ENCODE measurements around the gene TBC1D25. TPM values are rescaled to one million over a fixed set of nuclear protein-coding genes. Genes with fewer than 3 reads are reported as not detected.
"Not testable (repeated sequence)": the region's sequence is repeated elsewhere in the genome, so short reads cannot be mapped to it uniquely, and the experiment has no call there.

Gene TBC1D25
- total RNA-seq, 2 experiments from 2014 or later: 7.6 to 11.2 TPM

DNA sequence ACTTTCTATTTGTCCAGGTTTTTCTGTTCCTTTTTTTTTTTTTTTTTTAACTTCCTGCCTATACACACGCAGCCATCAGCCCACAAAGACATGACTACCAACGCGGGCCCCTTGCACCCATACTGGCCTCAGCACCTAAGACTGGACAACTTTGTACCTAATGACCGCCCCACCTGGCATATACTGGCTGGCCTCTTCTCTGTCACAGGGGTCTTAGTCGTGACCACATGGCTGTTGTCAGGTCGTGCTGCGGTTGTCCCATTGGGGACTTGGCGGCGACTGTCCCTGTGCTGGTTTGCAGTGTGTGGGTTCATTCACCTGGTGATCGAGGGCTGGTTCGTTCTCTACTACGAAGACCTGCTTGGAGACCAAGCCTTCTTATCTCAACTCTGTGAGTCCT lies 15.8 kb upstream of the TBC1D25 start:
- H3K9me2 ChIP-seq (ENCODE audit: insufficient read depth, low read length): no peaks in the 10 kb centered on the region
- H3K4me1 ChIP-seq (ENCODE audit: insufficient read depth, low read length, poor library complexity, severe bottlenecking): peaks cover 38% of the 10 kb centered on the region
- ChIA-PET POLR2A (no interaction called here), CTCF (ENCODE audit: unreplicated experiment) (no interaction called here)
- no peak overlapping the region for H2AFZ ChIP-seq (ENCODE audit: low read length)
- intact Hi-C loops (cut with micrococcal nuclease; ENCODE audit: unreplicated experiment): loop anchor here (5.0 kb wide), 2 partner anchors 46 to 49 kb away; partner anchors contain the start of genes FTSJ1 and RBM3
- BruUV-seq (replicated peaks): TSS peak; percentile 51
- peak overlapping the region; percentile 95 for H3K4me3 ChIP-seq (ENCODE audit: low read depth, low read length, poor library complexity, severe bottlenecking)
- H3K79me2 ChIP-seq (ENCODE audit: insufficient read depth, low read depth, low read length): peaks cover 31% of the 10 kb centered on the region
- H3K36me3 ChIP-seq (ENCODE audit: insufficient read depth, low read length): peaks cover 50% of the 10 kb centered on the region
- DNase-seq (ENCODE audit: low spot score): no peak
- peak overlapping the region; percentile 87; the same call in 1 of the 2 replicates for H3K4me2 ChIP-seq (ENCODE audit: low read length)
- no peaks in the 10 kb centered on the region for H4K20me1 ChIP-seq (ENCODE audit: insufficient read depth, low read length)
- no peaks in the 10 kb centered on the region for H3K9me3 ChIP-seq (ENCODE audit: low read length)
- TF ChIP-seq EZH2phosphoT487 (IDR thresholded peaks at IDR 0.05; ENCODE audit: borderline replicate concordance, low read depth, low read length): no peak
- TF ChIP-seq, protein P1, sequence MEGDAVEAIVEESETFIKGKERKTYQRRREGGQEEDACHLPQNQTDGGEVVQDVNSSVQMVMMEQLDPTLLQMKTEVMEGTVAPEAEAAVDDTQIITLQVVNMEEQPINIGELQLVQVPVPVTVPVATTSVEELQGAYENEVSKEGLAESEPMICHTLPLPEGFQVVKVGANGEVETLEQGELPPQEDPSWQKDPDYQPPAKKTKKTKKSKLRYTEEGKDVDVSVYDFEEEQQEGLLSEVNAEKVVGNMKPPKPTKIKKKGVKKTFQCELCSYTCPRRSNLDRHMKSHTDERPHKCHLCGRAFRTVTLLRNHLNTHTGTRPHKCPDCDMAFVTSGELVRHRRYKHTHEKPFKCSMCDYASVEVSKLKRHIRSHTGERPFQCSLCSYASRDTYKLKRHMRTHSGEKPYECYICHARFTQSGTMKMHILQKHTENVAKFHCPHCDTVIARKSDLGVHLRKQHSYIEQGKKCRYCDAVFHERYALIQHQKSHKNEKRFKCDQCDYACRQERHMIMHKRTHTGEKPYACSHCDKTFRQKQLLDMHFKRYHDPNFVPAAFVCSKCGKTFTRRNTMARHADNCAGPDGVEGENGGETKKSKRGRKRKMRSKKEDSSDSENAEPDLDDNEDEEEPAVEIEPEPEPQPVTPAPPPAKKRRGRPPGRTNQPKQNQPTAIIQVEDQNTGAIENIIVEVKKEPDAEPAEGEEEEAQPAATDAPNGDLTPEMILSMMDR (conservative IDR thresholded peaks at IDR 0.05; ENCODE audit: low read length): no peak
- H3K27ac ChIP-seq (ENCODE audit: low read depth, low read length, poor library complexity, severe bottlenecking): no peak overlapping the region

DNA sequence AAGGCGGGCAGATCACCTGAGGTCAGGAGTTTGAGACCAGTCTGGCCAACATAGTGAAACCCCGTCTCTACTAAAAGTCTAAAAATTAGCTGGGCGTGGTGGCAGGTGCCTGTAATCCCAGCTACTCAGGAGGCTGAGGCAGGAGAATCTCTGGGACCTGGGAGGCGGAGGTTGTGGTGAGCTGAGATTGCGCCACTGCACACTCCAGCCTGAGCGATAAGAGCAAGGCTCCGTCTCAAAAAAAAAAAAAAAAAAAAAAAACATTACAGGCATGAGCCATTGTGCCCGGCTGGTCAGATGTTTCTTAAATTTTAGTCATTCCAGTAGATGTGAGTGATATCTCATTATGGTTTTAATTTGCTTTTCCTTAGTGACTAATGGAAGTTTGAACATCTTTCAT lies 13.7 kb upstream of the TBC1D25 start:
- H3K9me3 ChIP-seq (ENCODE audit: low read length); H2AFZ ChIP-seq (ENCODE audit: low read length); H4K20me1 ChIP-seq (ENCODE audit: insufficient read depth, low read length); H3K27ac ChIP-seq (ENCODE audit: low read depth, low read length, poor library complexity, severe bottlenecking); DNase-seq (ENCODE audit: low spot score); H3K4me3 ChIP-seq (ENCODE audit: low read depth, low read length, poor library complexity, severe bottlenecking); CTCF ChIA-PET (ENCODE audit: unreplicated experiment); intact Hi-C loops (cut with micrococcal nuclease; ENCODE audit: unreplicated experiment); BruUV-seq (replicated peaks); H3K9me2 ChIP-seq (ENCODE audit: insufficient read depth, low read length); H3K4me2 ChIP-seq (ENCODE audit: low read length): not testable (repeated sequence)
- Histone ChIP-seq H3K4me1 (ENCODE audit: insufficient read depth, low read length, poor library complexity, severe bottlenecking) (peaks cover 18% of the 10 kb centered on the region), H3K79me2 (ENCODE audit: insufficient read depth, low read depth, low read length) (peaks cover 31% of the 10 kb centered on the region), H3K36me3 (ENCODE audit: insufficient read depth, low read length) (peaks cover 57% of the 10 kb centered on the region)
- POLR2A ChIA-PET: interaction anchor here (0.7 kb wide), 2 partner anchors 654 to 1555 kb away, joined by 3 to 7 read pairs; no protein-coding TSS in a partner anchor

DNA sequence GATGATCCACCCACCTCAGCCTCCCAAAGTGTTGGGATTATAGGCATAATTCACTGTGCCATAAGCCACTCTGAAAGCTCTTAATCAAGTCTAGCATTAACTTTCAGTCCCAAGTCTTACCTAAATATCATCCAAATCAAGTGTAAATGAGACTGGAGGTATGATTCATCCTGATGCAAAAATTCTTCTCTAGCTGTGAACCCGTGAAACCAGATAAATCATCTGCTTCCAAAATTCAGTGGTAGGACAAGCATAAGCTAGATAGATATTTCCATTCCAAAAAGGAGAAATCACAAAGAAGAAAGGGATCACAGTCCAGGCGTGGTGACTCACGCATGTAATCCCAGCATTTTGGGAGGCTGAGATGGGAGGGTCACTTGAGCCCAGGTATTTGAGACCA lies 8.8 kb upstream of the TBC1D25 start:
- DNase-seq (ENCODE audit: low spot score): no peak
- H3K9me3 ChIP-seq (ENCODE audit: low read length): no peaks in the 10 kb centered on the region
- H3K27ac ChIP-seq (ENCODE audit: low read depth, low read length, poor library complexity, severe bottlenecking): no peak overlapping the region
- intact Hi-C loops (cut with micrococcal nuclease; ENCODE audit: unreplicated experiment): no loop called here
- no peaks in the 10 kb centered on the region for H3K79me2 ChIP-seq (ENCODE audit: insufficient read depth, low read depth, low read length)
- no TSS peak for BruUV-seq (replicated peaks)
- peaks cover 36% of the 10 kb centered on the region for H3K36me3 ChIP-seq (ENCODE audit: insufficient read depth, low read length)
- H4K20me1 ChIP-seq (ENCODE audit: insufficient read depth, low read length): no peaks in the 10 kb centered on the region
- no peak overlapping the region for H3K4me3 ChIP-seq (ENCODE audit: low read depth, low read length, poor library complexity, severe bottlenecking)
- H2AFZ ChIP-seq (ENCODE audit: low read length): no peak overlapping the region
- CTCF ChIA-PET (ENCODE audit: unreplicated experiment): no interaction called here
- no peaks in the 10 kb centered on the region for H3K4me1 ChIP-seq (ENCODE audit: insufficient read depth, low read length, poor library complexity, severe bottlenecking)
- no peaks in the 10 kb centered on the region for H3K9me2 ChIP-seq (ENCODE audit: insufficient read depth, low read length)
- TF ChIP-seq EZH2phosphoT487 (IDR thresholded peaks at IDR 0.05; ENCODE audit: borderline replicate concordance, low read depth, low read length): no peak
- TF ChIP-seq, protein P1 (conservative IDR thresholded peaks at IDR 0.05; ENCODE audit: low read length): no peak
- POLR2A ChIA-PET: no interaction called here
- H3K4me2 ChIP-seq (ENCODE audit: low read length): no peak overlapping the region

All from OCI-LY7 (cell line).